Measurements from ENCODE around the gene SLC7A6OS. TPM values are rescaled to one million over a fixed set of nuclear protein-coding genes. Genes with fewer than 3 reads are reported as not detected.

SLC7A6OS gene
- polyA plus RNA-seq, 1 donor (not counting 4 experiments of a cell fraction or from before 2014, with no cell fraction given), result 12.6 TPM

DNA sequence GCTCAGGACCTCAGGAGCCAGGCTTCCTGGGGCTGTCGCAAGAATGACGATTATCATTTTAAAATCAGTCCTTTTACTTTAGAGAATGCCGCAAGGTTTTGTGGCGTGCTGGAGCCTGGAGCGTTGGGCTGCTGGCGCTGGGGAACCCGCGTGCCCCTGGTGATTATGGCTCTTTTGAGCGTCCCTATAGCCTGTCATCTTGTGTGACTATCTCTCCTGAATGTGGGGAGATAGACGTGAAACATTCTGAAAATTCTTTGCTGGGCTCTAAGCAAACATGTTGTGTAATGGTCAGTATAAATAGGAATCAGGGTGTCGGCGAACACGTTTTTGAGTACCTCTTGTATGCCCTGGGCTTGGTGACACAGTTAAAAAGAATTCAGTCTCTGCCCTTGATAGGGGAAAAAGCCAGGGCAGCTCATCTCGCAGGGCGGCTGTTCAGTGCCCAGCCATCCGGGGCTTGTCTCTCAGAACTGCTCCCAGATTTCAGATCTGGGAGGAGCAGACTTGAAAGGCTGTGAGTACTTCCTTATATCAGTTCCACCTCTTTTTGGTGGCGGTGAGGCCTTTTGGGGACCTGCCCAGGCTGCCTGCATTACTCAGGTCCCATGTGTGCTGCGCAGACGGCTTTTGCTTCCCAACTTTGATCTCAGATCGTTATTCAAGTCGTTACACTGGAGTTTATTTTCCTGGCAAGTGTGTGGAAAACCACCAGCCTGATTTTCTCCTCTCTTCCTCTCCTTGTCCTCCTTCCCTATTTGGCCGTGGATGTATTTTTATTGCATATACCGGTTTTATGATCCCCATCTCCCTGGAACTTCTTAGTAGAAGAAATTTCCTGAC, 45.4 kb downstream of the SLC7A6OS start:
- no peaks in the 10 kb centered on the region for H3K9me3 ChIP-seq (ENCODE audit: control insufficient read depth, low read depth, low read length)
- H3K79me2 ChIP-seq (ENCODE audit: control insufficient read depth, insufficient read depth, low read length), result peaks cover 47% of the 10 kb centered on the region
- peaks cover 5 to 12% of the 10 kb centered on the region in 2 experiments for H3K36me3 ChIP-seq (ENCODE audit: control insufficient read depth in 2 of 2, extremely low read depth in 1 of 2, insufficient read depth in 2 of 2, low read length in 2 of 2)
- H3K27ac ChIP-seq (ENCODE audit: control insufficient read depth, insufficient read depth, low read length), result peak overlapping the region; percentile 87
- H3K27me3 ChIP-seq (ENCODE audit: control insufficient read depth, extremely low read depth, insufficient read depth, low read length), result no peaks in the 10 kb centered on the region
- FAIRE-seq (peak; percentile 9), DNase-seq (ENCODE audit: low read depth, low spot score) (no peak)
- TF ChIP-seq, protein P1, sequence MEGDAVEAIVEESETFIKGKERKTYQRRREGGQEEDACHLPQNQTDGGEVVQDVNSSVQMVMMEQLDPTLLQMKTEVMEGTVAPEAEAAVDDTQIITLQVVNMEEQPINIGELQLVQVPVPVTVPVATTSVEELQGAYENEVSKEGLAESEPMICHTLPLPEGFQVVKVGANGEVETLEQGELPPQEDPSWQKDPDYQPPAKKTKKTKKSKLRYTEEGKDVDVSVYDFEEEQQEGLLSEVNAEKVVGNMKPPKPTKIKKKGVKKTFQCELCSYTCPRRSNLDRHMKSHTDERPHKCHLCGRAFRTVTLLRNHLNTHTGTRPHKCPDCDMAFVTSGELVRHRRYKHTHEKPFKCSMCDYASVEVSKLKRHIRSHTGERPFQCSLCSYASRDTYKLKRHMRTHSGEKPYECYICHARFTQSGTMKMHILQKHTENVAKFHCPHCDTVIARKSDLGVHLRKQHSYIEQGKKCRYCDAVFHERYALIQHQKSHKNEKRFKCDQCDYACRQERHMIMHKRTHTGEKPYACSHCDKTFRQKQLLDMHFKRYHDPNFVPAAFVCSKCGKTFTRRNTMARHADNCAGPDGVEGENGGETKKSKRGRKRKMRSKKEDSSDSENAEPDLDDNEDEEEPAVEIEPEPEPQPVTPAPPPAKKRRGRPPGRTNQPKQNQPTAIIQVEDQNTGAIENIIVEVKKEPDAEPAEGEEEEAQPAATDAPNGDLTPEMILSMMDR (optimal IDR thresholded peaks at IDR 0.05 in 1 of 3, IDR thresholded peaks at IDR 0.05 in 1 of 3, conservative IDR thresholded peaks at IDR 0.05 in 1 of 3; ENCODE audit: extremely low read depth in 1 of 3, insufficient read depth in 2 of 3, low read length in 3 of 3), result no peak
- no peak for TF ChIP-seq EZH2 (IDR thresholded peaks at IDR 0.05; ENCODE audit: low read length)
- H2AFZ ChIP-seq (ENCODE audit: control insufficient read depth, low read length), result peak overlapping the region; percentile 86
- no peaks in the 10 kb centered on the region for H3K9me1 ChIP-seq (ENCODE audit: control insufficient read depth, extremely low read depth, insufficient read depth, low read length)
- dilution Hi-C loops (cut with MboI; ENCODE audit: extremely low pct_ligation_motif_present, low sequenced_read_pairs), result no loop called here
- peaks cover 2% of the 10 kb centered on the region for H4K20me1 ChIP-seq (ENCODE audit: control insufficient read depth, extremely low read depth, insufficient read depth, low read length)
- H3K4me2 ChIP-seq (ENCODE audit: control insufficient read depth, extremely low read depth, insufficient read depth, low read depth, low read length), result peak overlapping the region; percentile 98
- H3K4me3 ChIP-seq (ENCODE audit: control insufficient read depth in 2 of 3, extremely low read depth in 1 of 3, insufficient read depth in 2 of 3, low read depth in 1 of 3, low read length in 3 of 3), result peak overlapping the region; percentile 82 to 94 (median 88)
- peak overlapping the region; percentile 90 for H3K9ac ChIP-seq (ENCODE audit: control insufficient read depth, extremely low read depth, insufficient read depth, low read length)
- peaks cover 22% of the 10 kb centered on the region for H3K4me1 ChIP-seq (ENCODE audit: control insufficient read depth, extremely low read depth, insufficient read depth, low read length)

DNA sequence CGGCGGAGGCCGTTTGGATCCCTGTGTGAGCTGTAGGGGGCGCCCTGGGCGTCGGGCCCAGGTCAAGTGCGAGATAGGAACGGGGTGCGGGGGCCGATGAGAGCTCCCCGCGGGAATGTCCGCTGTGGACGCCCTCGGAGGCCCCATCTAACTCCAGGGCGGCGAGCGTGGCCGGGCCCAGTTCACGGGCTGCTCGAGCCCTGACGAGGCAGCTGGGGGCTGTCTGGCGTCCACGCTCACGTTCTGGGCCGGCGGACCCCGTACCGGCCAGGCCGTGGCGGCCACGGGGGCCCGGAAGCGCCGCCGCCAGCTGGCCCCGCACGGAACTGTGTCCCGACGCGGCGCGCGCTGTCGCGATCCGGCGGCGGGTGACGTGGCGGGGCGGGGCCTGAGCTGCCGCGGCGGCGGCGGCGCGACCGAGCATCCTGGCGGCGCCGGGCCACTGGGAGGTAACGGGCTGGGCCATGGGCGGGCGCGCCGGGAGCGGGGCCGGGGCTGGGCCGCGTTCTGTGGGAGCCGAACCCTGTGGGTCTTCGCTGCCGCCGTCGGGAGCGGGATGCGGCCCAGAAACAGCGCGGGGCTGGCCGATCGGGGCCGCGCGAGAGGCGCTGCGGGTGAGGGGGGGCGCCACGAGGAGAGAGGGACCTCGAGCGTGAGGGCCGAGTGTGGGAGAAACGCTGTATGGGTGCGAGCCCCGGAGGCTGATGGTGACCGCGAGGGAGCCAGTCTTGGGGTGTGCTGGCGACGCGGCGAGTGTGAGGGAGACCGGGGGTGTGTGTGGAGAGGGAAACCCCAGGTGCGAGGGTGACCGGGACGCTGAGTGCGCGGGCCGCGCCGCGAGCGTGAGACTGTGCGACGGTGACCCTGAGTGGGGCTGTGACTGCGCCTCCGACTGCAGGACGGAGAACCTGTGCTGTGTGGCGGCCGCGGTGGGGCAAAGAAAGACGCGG, 46.3 kb downstream of the SLC7A6OS start, which contains the start of gene SLC7A6:
TSS of gene SLC7A6 (plus strand) at position 399 of the 950 bp plus-strand sequence. CDS start 10,201 bp downstream, outside the sequence.
- dilution Hi-C loops (cut with MboI; ENCODE audit: extremely low pct_ligation_motif_present, low sequenced_read_pairs), result no loop called here
- peaks cover 2% of the 10 kb centered on the region for H4K20me1 ChIP-seq (ENCODE audit: control insufficient read depth, extremely low read depth, insufficient read depth, low read length)
- peak within 1 kb of the TSS; percentile 87 for H3K27ac ChIP-seq (ENCODE audit: control insufficient read depth, insufficient read depth, low read length)
- no peak for DNase-seq (ENCODE audit: low read depth, low spot score)
- no peaks in the 10 kb centered on the region for H3K9me3 ChIP-seq (ENCODE audit: control insufficient read depth, low read depth, low read length)
- H3K27me3 ChIP-seq (ENCODE audit: control insufficient read depth, extremely low read depth, insufficient read depth, low read length), result no peaks in the 10 kb centered on the region
- peaks cover 38% of the 10 kb centered on the region for H3K79me2 ChIP-seq (ENCODE audit: control insufficient read depth, insufficient read depth, low read length)
- peak within 1 kb of the TSS; percentile 98 for H3K4me2 ChIP-seq (ENCODE audit: control insufficient read depth, extremely low read depth, insufficient read depth, low read depth, low read length)
- peaks cover 22% of the 10 kb centered on the region for H3K4me1 ChIP-seq (ENCODE audit: control insufficient read depth, extremely low read depth, insufficient read depth, low read length)
- no peaks in the 10 kb centered on the region for H3K9me1 ChIP-seq (ENCODE audit: control insufficient read depth, extremely low read depth, insufficient read depth, low read length)
- peaks cover 12 to 14% of the 10 kb centered on the region in 2 experiments for H3K36me3 ChIP-seq (ENCODE audit: control insufficient read depth in 2 of 2, extremely low read depth in 1 of 2, insufficient read depth in 2 of 2, low read length in 2 of 2)
- peak within 1 kb of the TSS; percentile 90 for H3K9ac ChIP-seq (ENCODE audit: control insufficient read depth, extremely low read depth, insufficient read depth, low read length)
- peak within 1 kb of the TSS; percentile 82 to 94 (median 88) for H3K4me3 ChIP-seq (ENCODE audit: control insufficient read depth in 2 of 3, extremely low read depth in 1 of 3, insufficient read depth in 2 of 3, low read depth in 1 of 3, low read length in 3 of 3)
- peak within 1 kb of the TSS; percentile 86 for H2AFZ ChIP-seq (ENCODE audit: control insufficient read depth, low read length)
- TF ChIP-seq, protein P1 (optimal IDR thresholded peaks at IDR 0.05 in 1 of 3, IDR thresholded peaks at IDR 0.05 in 1 of 3, conservative IDR thresholded peaks at IDR 0.05 in 1 of 3; ENCODE audit: extremely low read depth in 1 of 3, insufficient read depth in 2 of 3, low read length in 3 of 3), result peak; percentile 55 to 84 (median 67)
- no peak for TF ChIP-seq EZH2 (IDR thresholded peaks at IDR 0.05; ENCODE audit: low read length)
- FAIRE-seq, result no peak
